Panc1 (cell line): ENCODE data around the gene RGMA. TPM values are rescaled to one million over a fixed set of nuclear protein-coding genes. Genes with fewer than 3 reads are reported as not detected.

Experiments used
- ATAC-seq: fragments of 200-7000 bp; cut with Tn5 transposase; 2 replicates; pipeline ENCODE4 v1.9.1; 2020; ENCODE audit warnings: mild to moderate bottlenecking, moderate library complexity
- BruUV-seq: library from RNA; stranded (reverse); fragments of 400-500 nt; replicated peaks from 2 replicates; lab custom pipeline; 2021; lab: Mats Ljungman, UMichigan
- CTCF ChIA-PET: fragments of 300-600 bp; sonication (Branson Sonifier 250); formaldehyde crosslinking; loops from one replicate; lab custom pipeline; 2022; ENCODE audit warnings: antibody characterized with exemption; lab: Charles Lee
- POLR2A ChIA-PET: fragments of 300-600 bp; sonication (Branson Sonifier 250); formaldehyde crosslinking; loops from one replicate; lab custom pipeline; 2022; ENCODE audit warnings: antibody characterized with exemption; lab: Charles Lee
- DNase-seq: peaks from one replicate; pipeline ENCODE4 v3.0.0-alpha.2; 2010; ENCODE audit warnings: low read depth, low spot score
- H3K27ac ChIP-seq: 2 replicates; pipeline ENCODE4 v1.5.1; 2011; ENCODE audit warnings: mild to moderate bottlenecking, low read length, inconsistent platforms
- H3K27me3 ChIP-seq: fragments of 200-500 bp; sonication (Bioruptor generic); 2 replicates; pipeline ENCODE4 v1.6.0; 2014; ENCODE audit warnings: low read length, inconsistent platforms; ENCODE audit not compliant: control insufficient read depth, insufficient read depth
- H3K36me3 ChIP-seq: fragments of 200-500 bp; sonication (Bioruptor generic); 2 replicates; pipeline ENCODE4 v1.5.1; 2014; ENCODE audit warnings: inconsistent platforms, mild to moderate bottlenecking, low read length, moderate library complexity; ENCODE audit not compliant: control insufficient read depth, insufficient read depth
- H3K4me1 ChIP-seq: 2 replicates; pipeline ENCODE4 v1.5.1; 2011; ENCODE audit warnings: inconsistent platforms, mild to moderate bottlenecking, low read length, moderate library complexity; ENCODE audit not compliant: control insufficient read depth, insufficient read depth
- H3K4me3 ChIP-seq, 2 experiments: 2 replicates each; pipeline ENCODE4 v1.5.1; 2011 to 2012; ENCODE audit warnings: low read depth in 2 of 2, low read length in 2 of 2, mild to moderate bottlenecking in 2 of 2, inconsistent platforms in 1 of 2, moderate library complexity in 1 of 2
- H3K9me3 ChIP-seq: fragments of 200-500 bp; sonication (Bioruptor generic); 2 replicates; pipeline ENCODE4 v1.5.1; 2014; ENCODE audit warnings: low read depth, mild to moderate bottlenecking, inconsistent platforms, low read length, moderate library complexity; ENCODE audit not compliant: control insufficient read depth, insufficient read depth
- CTCF ChIP-seq: fragments of 450-650 bp; IDR thresholded peaks from 2 replicates; pipeline ENCODE4 v1.5.1; 2017; ENCODE audit warnings: mild to moderate bottlenecking
- POLR2AphosphoS5 ChIP-seq: IDR thresholded peaks from 2 replicates; pipeline ENCODE4 v1.6.1; 2012; ENCODE audit warnings: mild to moderate bottlenecking, low read depth, low read length, moderate library complexity
- SIN3A ChIP-seq: IDR thresholded peaks from 2 replicates; pipeline ENCODE4 v1.6.1; 2012; ENCODE audit warnings: low read depth, mild to moderate bottlenecking, low read length, moderate library complexity, borderline replicate concordance; ENCODE audit not compliant: insufficient read depth
- TCF7L2 ChIP-seq: IDR thresholded peaks from 2 replicates; pipeline ENCODE4 v1.6.1; 2011; ENCODE audit warnings: mild to moderate bottlenecking, low read depth, low read length, inconsistent platforms
- in situ Hi-C: cut with HindIII; loops from 2 replicates; pipeline ENCODE4 v1.10.0; 2016; ENCODE audit warnings: low sequenced_read_pairs, low pct_unique_long_range_greater_than_20kb
- intact Hi-C: fragments of 100-400 bp; cut with micrococcal nuclease; formaldehyde crosslinking; loops from one replicate; pipeline ENCODE4 v1.10.0; 2022; ENCODE audit not compliant: unreplicated experiment
- total RNA-seq: library from RNA; stranded (reverse); gene quantifications from one replicate; pipeline ENCODE4 v1.2.1, GENCODE V29; 2021; ENCODE audit not compliant: unreplicated experiment
- TF ChIP-seq, protein P1 (sequence below), 2 experiments: IDR thresholded peaks; 2 replicates each; pipeline ENCODE4 v1.6.1; 2011 to 2012; ENCODE audit warnings: low read depth in 2 of 2, control low read depth in 1 of 2, low read length in 1 of 2, mild to moderate bottlenecking in 1 of 2, moderate library complexity in 1 of 2; ENCODE audit not compliant: insufficient read depth in 1 of 2

The RGMA gene
- total RNA-seq, 1 experiment from 2014 or later, result 0.62 TPM

DNA sequence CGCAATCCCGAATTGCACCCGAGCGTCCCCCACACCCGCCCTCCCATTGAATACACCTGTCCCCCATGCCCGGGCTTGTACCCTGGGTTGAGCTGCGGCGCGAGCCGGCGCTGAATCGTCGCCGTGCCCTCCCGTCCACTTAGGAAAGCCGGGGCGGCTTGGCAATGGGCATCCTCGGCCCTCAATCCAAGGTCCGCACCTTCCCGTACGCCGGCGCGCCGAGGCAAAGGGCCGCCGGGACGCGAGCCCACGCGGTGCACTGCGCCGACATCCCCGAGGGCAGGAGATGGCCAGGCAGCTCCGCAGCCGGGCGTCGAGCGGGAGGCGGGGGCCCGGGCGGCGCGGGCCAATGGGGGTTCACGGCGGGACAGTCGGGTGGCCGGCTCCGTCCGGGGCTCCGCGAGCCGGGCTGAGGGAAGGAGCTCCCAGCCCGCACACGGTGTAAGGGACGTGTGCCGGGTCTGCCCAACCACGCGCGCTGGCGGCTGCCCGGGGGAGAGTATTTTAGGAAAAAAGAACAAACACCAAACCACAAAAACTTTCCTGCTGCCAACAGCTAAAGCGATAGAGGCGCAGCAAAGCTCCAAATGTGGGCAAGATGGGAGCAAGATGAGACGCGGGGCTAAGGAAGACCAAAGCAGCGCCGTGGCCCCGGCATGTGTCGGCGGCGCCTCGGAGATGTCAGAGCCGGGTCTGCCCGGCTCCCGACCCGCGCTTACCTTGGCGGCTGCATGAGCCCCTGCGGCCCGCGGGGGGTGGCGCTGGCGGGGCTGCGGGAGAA lies 621 bp downstream of the RGMA start:
- Histone ChIP-seq H3K4me3 (peak overlapping the region; percentile 27 to 47), H3K27me3 (peaks cover 45% of the 10 kb centered on the region), H3K36me3 (no peaks in the 10 kb centered on the region), H3K27ac (no peak overlapping the region), H3K9me3 (no peaks in the 10 kb centered on the region), H3K4me1 (peaks cover 3% of the 10 kb centered on the region; the same call in 1 of the 2 replicates)
- TF ChIP-seq CTCF, result peak; percentile 71
- TF ChIP-seq, protein P1, sequence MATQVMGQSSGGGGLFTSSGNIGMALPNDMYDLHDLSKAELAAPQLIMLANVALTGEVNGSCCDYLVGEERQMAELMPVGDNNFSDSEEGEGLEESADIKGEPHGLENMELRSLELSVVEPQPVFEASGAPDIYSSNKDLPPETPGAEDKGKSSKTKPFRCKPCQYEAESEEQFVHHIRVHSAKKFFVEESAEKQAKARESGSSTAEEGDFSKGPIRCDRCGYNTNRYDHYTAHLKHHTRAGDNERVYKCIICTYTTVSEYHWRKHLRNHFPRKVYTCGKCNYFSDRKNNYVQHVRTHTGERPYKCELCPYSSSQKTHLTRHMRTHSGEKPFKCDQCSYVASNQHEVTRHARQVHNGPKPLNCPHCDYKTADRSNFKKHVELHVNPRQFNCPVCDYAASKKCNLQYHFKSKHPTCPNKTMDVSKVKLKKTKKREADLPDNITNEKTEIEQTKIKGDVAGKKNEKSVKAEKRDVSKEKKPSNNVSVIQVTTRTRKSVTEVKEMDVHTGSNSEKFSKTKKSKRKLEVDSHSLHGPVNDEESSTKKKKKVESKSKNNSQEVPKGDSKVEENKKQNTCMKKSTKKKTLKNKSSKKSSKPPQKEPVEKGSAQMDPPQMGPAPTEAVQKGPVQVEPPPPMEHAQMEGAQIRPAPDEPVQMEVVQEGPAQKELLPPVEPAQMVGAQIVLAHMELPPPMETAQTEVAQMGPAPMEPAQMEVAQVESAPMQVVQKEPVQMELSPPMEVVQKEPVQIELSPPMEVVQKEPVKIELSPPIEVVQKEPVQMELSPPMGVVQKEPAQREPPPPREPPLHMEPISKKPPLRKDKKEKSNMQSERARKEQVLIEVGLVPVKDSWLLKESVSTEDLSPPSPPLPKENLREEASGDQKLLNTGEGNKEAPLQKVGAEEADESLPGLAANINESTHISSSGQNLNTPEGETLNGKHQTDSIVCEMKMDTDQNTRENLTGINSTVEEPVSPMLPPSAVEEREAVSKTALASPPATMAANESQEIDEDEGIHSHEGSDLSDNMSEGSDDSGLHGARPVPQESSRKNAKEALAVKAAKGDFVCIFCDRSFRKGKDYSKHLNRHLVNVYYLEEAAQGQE (IDR thresholded peaks at IDR 0.05; ENCODE audit: insufficient read depth in 1 of 2, low read depth in 2 of 2, low read length in 1 of 2), result no peak
- TF ChIP-seq TCF7L2, result no peak
- in situ Hi-C loops, result no loop called here
- ChIA-PET CTCF (interaction anchor here (0.6 to 1.8 kb wide), 8 partner anchors 11 to 1235 kb away, joined by 3 to 23 read pairs (median 9); no protein-coding TSS in a partner anchor), POLR2A (no interaction called here)
- DNase-seq (no peak), ATAC-seq (peak; percentile 75)
- BruUV-seq, result no TSS peak
- intact Hi-C loops, result no loop called here

- intact Hi-C loops (loop anchor here (2.0 kb wide), 1 partner anchor 1033 kb away; no protein-coding TSS in a partner anchor), in situ Hi-C loops (no loop called here)
- ATAC-seq (peak; percentile 79), DNase-seq (peak; percentile 33)
- Histone ChIP-seq H3K9me3 (no peaks in the 10 kb centered on the region), H3K27ac (no peak overlapping the region), H3K4me3 (peak overlapping the region; percentile 27 to 47), H3K36me3 (no peaks in the 10 kb centered on the region), H3K4me1 (peaks cover 3% of the 10 kb centered on the region; the same call in 1 of the 2 replicates), H3K27me3 (peaks cover 49% of the 10 kb centered on the region)
- ChIA-PET POLR2A (no interaction called here), CTCF (interaction anchor here (0.5 to 1.8 kb wide), 7 partner anchors 10 to 1630 kb away, joined by 3 to 23 read pairs (median 7); no protein-coding TSS in a partner anchor)
- BruUV-seq, result no TSS peak
- peak; percentile 95 for TF ChIP-seq CTCF
- no peak for TF ChIP-seq POLR2AphosphoS5
- no peak for TF ChIP-seq SIN3A
- TF ChIP-seq, protein P1 (IDR thresholded peaks at IDR 0.05; ENCODE audit: insufficient read depth in 1 of 2, low read depth in 2 of 2, low read length in 1 of 2), result no peak
- TF ChIP-seq TCF7L2, result no peak
These were observed 1.2 kb downstream of the RGMA start for GRCh38 chr15:93087825-93088199.
